RWPE1 (cell line): Measurements from ENCODE around the gene CHSY1.

Experiments
- CTCF ChIA-PET: fragments of 350-600 bp; sonication (Branson Sonifier 250); formaldehyde crosslinking; extraction: SDS; loops from one replicate; lab custom pipeline; 2021; lab: Yijun Ruan, JAX
- POLR2A ChIA-PET: fragments of 400-600 bp; formaldehyde crosslinking; extraction: SDS; loops from one replicate; lab custom pipeline; 2020; ENCODE audit warnings: antibody characterized with exemption; ENCODE audit not compliant: low non-redundant PET; lab: Yijun Ruan, JAX
- DNase-seq: peaks from one replicate; pipeline ENCODE4 v3.0.0; 2012; ENCODE audit warnings: low spot score
- H3K27ac ChIP-seq: fragments of 450-650 bp; 2 replicates; pipeline ENCODE4 v1.5.1; 2017
- TF ChIP-seq, protein P1 (sequence below): fragments of 450-650 bp; conservative IDR thresholded peaks from 2 replicates; pipeline ENCODE4 v1.5.1; 2017; ENCODE audit warnings: low read depth, mild to moderate bottlenecking

The CHSY1 gene

DNA sequence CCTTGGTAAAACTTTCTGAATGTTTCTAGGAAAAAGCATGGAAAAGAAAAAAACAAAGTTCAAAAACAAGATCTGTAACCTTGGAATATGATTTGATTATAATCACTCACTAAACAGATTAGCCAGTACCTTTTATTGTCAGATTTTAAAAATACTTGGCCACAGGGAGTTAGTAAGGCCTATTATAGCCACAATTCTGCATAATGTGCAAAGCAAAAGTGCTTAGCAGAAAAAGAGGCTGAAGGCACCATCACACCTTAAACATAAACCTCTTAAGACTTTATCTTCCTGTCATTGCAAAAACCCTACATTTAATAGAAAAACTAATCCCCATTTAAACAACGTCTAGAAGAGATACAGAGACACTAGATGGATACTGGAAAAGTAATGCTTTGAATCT is 41.8 kb downstream of the CHSY1 start:
- no peak for DNase-seq
- ChIA-PET POLR2A (no interaction called here), CTCF (no interaction called here)
- TF ChIP-seq, protein P1, sequence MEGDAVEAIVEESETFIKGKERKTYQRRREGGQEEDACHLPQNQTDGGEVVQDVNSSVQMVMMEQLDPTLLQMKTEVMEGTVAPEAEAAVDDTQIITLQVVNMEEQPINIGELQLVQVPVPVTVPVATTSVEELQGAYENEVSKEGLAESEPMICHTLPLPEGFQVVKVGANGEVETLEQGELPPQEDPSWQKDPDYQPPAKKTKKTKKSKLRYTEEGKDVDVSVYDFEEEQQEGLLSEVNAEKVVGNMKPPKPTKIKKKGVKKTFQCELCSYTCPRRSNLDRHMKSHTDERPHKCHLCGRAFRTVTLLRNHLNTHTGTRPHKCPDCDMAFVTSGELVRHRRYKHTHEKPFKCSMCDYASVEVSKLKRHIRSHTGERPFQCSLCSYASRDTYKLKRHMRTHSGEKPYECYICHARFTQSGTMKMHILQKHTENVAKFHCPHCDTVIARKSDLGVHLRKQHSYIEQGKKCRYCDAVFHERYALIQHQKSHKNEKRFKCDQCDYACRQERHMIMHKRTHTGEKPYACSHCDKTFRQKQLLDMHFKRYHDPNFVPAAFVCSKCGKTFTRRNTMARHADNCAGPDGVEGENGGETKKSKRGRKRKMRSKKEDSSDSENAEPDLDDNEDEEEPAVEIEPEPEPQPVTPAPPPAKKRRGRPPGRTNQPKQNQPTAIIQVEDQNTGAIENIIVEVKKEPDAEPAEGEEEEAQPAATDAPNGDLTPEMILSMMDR = no peak
- H3K27ac ChIP-seq = no peak overlapping the region

DNA sequence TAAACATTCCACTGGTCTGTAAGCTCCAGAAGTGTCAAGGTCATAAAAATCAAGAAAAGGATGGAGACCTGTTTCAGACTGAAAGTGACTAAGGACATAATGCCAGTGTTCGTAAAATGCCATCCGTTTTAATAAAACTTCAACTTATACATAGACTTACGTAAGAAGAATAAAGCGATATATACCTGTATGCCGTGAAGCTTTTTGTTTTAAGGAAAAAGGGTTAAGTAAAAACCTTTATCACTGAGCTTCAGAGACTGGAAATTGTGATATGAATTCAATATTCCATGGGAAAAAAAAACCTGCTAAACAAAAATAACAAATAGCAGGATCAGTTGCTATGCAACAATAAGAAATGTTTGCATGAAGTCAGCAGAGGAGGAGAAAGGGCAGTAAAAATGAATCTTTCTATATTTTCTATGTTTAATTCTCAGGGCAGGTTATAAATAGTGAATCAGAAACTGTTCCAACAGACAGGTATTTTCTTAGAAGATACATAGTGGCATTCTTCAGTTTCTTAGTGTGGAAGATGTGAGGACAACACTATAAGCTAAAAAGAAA is 42.5 kb downstream of the CHSY1 start:
- TF ChIP-seq, protein P1 = no peak
- CTCF ChIA-PET = no interaction called here
- POLR2A ChIA-PET = no interaction called here
- no peak overlapping the region for H3K27ac ChIP-seq
- no peak for DNase-seq

DNA sequence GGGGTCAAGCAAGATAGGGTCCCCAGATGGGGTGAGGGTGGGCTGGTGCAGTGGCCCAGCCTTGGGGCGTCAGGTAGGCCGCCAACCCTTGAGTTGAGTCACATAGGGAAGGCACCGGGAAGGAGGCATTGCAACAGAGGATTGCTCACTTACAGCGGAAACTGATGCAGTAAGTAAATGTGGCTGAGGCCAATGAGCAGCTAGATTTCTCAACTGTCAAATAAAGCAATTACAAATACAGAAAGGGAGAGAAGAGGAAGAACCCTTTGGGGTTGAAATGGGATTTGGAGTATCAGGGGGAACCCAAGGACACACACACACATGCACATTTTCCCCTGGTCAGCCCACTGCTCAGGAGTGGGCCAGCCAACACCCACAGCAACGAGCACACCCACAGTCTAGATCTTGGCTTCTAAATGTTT is 44.0 kb downstream of the CHSY1 start:
- ChIA-PET POLR2A (no interaction called here), CTCF (interaction anchor here (0.6 kb wide), 1 partner anchor 74 kb away, joined by 4 read pairs; no protein-coding TSS in a partner anchor)
- H3K27ac ChIP-seq = peak overlapping the region; percentile 86
- TF ChIP-seq, protein P1 = no peak
- peak; percentile 84 for DNase-seq

DNA sequence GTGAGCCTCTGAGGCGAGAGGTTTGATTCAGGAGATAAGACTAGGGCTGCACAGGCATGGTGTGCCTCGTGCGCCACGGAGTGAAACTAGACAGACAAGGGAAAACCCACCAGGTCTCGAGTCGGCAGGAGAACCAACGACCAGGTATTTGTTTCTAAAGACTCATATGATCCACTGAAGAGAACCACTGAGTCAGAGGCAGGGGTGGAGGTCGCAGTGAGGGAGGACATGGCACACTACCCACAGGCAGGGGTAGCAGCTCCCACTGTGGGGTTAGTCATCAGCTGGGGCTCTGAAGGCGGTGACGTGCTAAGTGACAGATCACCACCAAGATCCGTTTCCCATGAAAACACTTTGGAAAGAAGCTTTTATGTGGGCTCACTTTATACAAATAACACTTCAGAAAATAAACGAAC is 45.7 kb downstream of the CHSY1 start:
- TF ChIP-seq, protein P1 = no peak
- ChIA-PET CTCF (no interaction called here), POLR2A (no interaction called here)
- H3K27ac ChIP-seq = peak overlapping the region; percentile 40
- DNase-seq = no peak

DNA sequence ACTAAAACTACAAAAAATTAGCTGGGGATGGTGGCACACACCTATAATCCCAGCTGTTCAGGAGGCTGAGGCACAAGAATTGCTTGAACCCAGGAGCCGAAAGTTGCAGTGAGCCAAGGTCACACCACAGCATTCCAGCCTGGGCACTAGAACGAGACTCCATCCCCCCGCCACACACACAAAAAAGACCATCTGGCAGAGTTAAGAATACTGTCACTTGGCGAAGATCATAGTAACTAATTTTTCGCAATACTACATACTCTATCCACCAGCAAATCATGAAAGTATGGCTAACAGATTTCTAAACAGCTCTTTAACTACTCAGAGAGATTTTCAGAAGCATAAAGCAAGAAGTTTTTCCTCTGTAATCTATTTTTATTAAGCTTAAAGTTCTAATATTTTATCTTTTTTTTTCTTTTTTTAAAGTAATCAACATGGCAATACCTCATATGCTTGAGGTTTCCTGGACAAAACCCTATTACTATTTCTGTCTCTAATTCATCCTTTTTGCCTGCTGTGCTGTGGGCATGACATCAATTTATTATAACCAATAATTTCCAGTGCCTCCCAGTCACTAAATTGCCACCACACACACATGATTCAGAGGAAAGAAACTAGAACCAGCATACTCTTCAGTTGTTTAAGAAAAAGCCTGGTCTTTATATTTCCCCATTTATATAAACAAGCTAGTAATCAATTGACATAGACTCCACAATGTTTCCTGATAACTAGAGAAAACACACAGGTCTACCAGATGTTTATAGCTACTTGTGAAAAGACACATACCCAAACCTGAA is 46.9 kb downstream of the CHSY1 start:
- H3K27ac ChIP-seq = no peak overlapping the region
- POLR2A ChIA-PET = no interaction called here
- TF ChIP-seq, protein P1 = no peak
- DNase-seq = no peak
- CTCF ChIA-PET = no interaction called here

DNA sequence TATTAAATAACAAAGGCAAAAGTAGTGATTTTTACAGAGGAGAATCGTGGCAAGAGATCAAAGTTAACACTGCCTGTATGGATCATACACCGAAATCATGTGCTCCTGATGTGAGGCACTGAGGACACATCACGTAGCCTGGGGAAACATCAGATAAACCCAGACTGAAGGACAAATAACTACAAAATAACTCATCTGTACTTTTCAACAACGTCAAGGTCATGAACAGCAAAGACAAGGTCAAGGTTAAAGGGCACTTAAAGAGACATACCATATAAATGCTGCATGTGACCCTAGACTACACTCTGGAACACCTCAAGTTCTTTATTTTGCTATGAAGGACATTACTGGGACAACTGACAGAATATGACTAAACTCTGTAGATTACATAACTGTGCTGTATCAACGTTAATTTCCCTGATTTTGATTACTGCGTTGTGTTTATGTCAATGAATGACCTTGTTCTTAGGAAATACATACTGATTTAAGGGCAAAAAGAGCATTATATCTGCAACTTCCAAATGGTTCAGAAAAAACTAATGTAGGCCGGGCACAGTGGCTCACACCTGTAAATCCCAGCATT is 48.1 kb downstream of the CHSY1 start:
- TF ChIP-seq, protein P1 = no peak
- POLR2A ChIA-PET = no interaction called here
- H3K27ac ChIP-seq = peak overlapping the region; percentile 43; the same call in 1 of the 2 replicates
- CTCF ChIA-PET = no interaction called here
- no peak for DNase-seq
